Type B pancreatic cell (in vitro differentiated cells): ENCODE data around the gene TOX3. TPM values are rescaled to one million over a fixed set of nuclear protein-coding genes. Genes with fewer than 3 reads are reported as not detected.
A peak's percentile ranks its signal among the peaks of the same experiment; 100 is the strongest.

Experiments
- DNase-seq: peaks from one replicate; pipeline ENCODE4 v3.0.0; 2021; ENCODE audit warnings: mixed read lengths; ENCODE audit not compliant: unreplicated experiment; ENCODE audit errors: extremely low spot score
- H3K27ac Mint-ChIP-seq: 2 replicates; pipeline ENCODE4 v1.8.0; 2021; ENCODE audit warnings: mild to moderate bottlenecking, mixed read lengths
- H3K27me3 Mint-ChIP-seq: 2 replicates; pipeline ENCODE4 v1.8.0; 2021; ENCODE audit warnings: mixed read lengths
- H3K36me3 Mint-ChIP-seq: 2 replicates; pipeline ENCODE4 v1.8.0; 2021; ENCODE audit warnings: mixed read lengths
- H3K4me1 Mint-ChIP-seq: one replicate; pipeline ENCODE4 v1.8.0; 2021; ENCODE audit warnings: mixed read lengths; ENCODE audit not compliant: unreplicated experiment
- H3K4me3 Mint-ChIP-seq: 2 replicates; pipeline ENCODE4 v1.8.0; 2021; ENCODE audit warnings: mild to moderate bottlenecking, mixed read lengths
- H3K9me3 Mint-ChIP-seq: 2 replicates; pipeline ENCODE4 v1.8.0; 2021; ENCODE audit warnings: mixed read lengths
- CTCF ChIP-seq: fragments of 200-600 bp; sonication (generic); conservative IDR thresholded peaks from 2 replicates; pipeline ENCODE4 v1.5.0; 2021; ENCODE audit warnings: antibody characterized with exemption, mild to moderate bottlenecking
- total RNA-seq: library from RNA; stranded (reverse); gene quantifications from 2 replicates; pipeline ENCODE4 v1.2.1, GENCODE V29; 2021; ENCODE audit warnings: low replicate concordance

TOX3 gene
- total RNA-seq, 1 donor from 2014 or later = 18.4 TPM

GRCh38 chr16:52501746-52502145, 45.2 kb downstream of the TOX3 start:
- Mint-ChIP-seq H3K36me3 (no peaks in the 10 kb centered on the region), H3K27me3 (peaks cover 17% of the 10 kb centered on the region), H3K27ac (no peak overlapping the region), H3K4me3 (no peak overlapping the region), H3K4me1 (peaks cover 28% of the 10 kb centered on the region), H3K9me3 (no peaks in the 10 kb centered on the region)
- DNase-seq = no peak
- TF ChIP-seq CTCF = no peak

GRCh38 chr16:52500963-52501362, 46.0 kb downstream of the TOX3 start:
- no peak overlapping the region for H3K4me3 Mint-ChIP-seq
- H3K27ac Mint-ChIP-seq = no peak overlapping the region
- peaks cover 31% of the 10 kb centered on the region for H3K4me1 Mint-ChIP-seq

GRCh38 chr16:52499060-52499440, 47.9 kb downstream of the TOX3 start:
- H3K4me1 Mint-ChIP-seq = peaks cover 34% of the 10 kb centered on the region
- no peak for TF ChIP-seq CTCF
- H3K9me3 Mint-ChIP-seq = no peaks in the 10 kb centered on the region
- no peak for DNase-seq
- H3K27ac Mint-ChIP-seq = no peak overlapping the region
- no peaks in the 10 kb centered on the region for H3K36me3 Mint-ChIP-seq
- H3K4me3 Mint-ChIP-seq = no peak overlapping the region
- H3K27me3 Mint-ChIP-seq = peaks cover 34% of the 10 kb centered on the region

More at GRCh38 chr16:52500963-52501362, 46.0 kb downstream of the TOX3 start:
- peaks cover 18% of the 10 kb centered on the region for H3K27me3 Mint-ChIP-seq
- no peaks in the 10 kb centered on the region for H3K36me3 Mint-ChIP-seq
- no peaks in the 10 kb centered on the region for H3K9me3 Mint-ChIP-seq
- no peak for TF ChIP-seq CTCF
- DNase-seq = no peak

- Mint-ChIP-seq H3K4me3 (peak overlapping the region; percentile 46), H3K27ac (no peak overlapping the region), H3K36me3 (no peaks in the 10 kb centered on the region), H3K27me3 (peaks cover 40% of the 10 kb centered on the region), H3K4me1 (peaks cover 34% of the 10 kb centered on the region), H3K9me3 (no peaks in the 10 kb centered on the region)
- TF ChIP-seq CTCF = no peak
- DNase-seq = no peak
Observed at GRCh38 chr16:52498328-52499059, 48.4 kb downstream of the TOX3 start.

GRCh38 chr16:52497067-52497816, 49.7 kb downstream of the TOX3 start:
- H3K4me3 Mint-ChIP-seq = no peak overlapping the region
- no peaks in the 10 kb centered on the region for H3K36me3 Mint-ChIP-seq
- DNase-seq = no peak
- peaks cover 44% of the 10 kb centered on the region for H3K27me3 Mint-ChIP-seq
- peak overlapping the region; percentile 50 for H3K27ac Mint-ChIP-seq
- H3K4me1 Mint-ChIP-seq = peaks cover 34% of the 10 kb centered on the region
- TF ChIP-seq CTCF = no peak
- no peaks in the 10 kb centered on the region for H3K9me3 Mint-ChIP-seq
